Spleen (tissue), 7 donors: Measurements from ENCODE around the gene EZR.

Experiments
- POLR2A ChIP-seq, 3 donors: fragments of 450-650 bp; IDR thresholded peaks; one replicate each; pipeline ENCODE4 v1.5.1; 2017; ENCODE audit warnings: antibody characterized with exemption in 3 of 3, mild to moderate bottlenecking in 1 of 3
- TF ChIP-seq, protein P1 (sequence below), 11 experiments: fragments of 200-600 bp in 7 of 11; fragments of 450-650 bp in 4 of 11; sonication (generic) in 4 of 11; IDR thresholded peaks in 8 of 11; conservative IDR thresholded peaks in 3 of 11; 1 replicate in 7 of 11; 2 replicates in 4 of 11; pipeline versions ENCODE4 v1.4.0 to v1.8.0; 2016 to 2021; ENCODE audit warnings: antibody characterized with exemption in 11 of 11, inconsistent platforms in 4 of 11, mild to moderate bottlenecking in 1 of 11
- donor health status: DM: no; HTN: no; CAD: no; lungs with moderate emphysema.
- donor health status: DM: no; HTN: no; CAD: no.
- donor health status: DM: no; HTN: no; CAD: no.

DNA sequence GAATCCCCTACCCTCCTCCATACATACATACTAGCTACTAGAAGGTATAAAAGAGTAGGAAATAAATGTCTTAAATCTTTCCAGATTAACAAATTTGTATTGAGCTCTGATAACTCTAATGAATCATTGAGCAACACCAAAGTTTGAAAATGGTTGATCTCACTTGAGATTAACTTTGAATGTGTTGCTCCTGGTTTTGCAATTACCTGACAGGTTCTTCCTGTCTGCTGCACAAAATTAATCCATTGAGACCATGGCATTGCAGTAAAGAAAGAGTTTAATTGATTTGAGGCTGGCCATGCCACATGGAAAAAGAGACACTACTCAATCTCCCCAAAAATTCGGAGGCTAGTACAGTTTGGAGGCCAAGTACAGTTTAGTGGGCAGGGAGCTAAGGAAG is 21.3 kb upstream of the EZR start:
- TF ChIP-seq POLR2A (IDR thresholded peaks at IDR 0.05) = no peak
- TF ChIP-seq, protein P1, sequence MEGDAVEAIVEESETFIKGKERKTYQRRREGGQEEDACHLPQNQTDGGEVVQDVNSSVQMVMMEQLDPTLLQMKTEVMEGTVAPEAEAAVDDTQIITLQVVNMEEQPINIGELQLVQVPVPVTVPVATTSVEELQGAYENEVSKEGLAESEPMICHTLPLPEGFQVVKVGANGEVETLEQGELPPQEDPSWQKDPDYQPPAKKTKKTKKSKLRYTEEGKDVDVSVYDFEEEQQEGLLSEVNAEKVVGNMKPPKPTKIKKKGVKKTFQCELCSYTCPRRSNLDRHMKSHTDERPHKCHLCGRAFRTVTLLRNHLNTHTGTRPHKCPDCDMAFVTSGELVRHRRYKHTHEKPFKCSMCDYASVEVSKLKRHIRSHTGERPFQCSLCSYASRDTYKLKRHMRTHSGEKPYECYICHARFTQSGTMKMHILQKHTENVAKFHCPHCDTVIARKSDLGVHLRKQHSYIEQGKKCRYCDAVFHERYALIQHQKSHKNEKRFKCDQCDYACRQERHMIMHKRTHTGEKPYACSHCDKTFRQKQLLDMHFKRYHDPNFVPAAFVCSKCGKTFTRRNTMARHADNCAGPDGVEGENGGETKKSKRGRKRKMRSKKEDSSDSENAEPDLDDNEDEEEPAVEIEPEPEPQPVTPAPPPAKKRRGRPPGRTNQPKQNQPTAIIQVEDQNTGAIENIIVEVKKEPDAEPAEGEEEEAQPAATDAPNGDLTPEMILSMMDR (IDR thresholded peaks at IDR 0.05 in 8 of 11, conservative IDR thresholded peaks at IDR 0.05 in 3 of 11) = no peak
